GM04504 (cell line): ENCODE results near the gene DOK1.
"Not testable (repeated sequence)": the region's sequence is repeated elsewhere in the genome, so short reads cannot be mapped to it uniquely, and the experiment has no call there.

Experiments used
- DNase-seq: peaks from one replicate; pipeline ENCODE4 v3.0.0-alpha.2; 2012; ENCODE audit warnings: low read depth

The DOK1 gene

DNA sequence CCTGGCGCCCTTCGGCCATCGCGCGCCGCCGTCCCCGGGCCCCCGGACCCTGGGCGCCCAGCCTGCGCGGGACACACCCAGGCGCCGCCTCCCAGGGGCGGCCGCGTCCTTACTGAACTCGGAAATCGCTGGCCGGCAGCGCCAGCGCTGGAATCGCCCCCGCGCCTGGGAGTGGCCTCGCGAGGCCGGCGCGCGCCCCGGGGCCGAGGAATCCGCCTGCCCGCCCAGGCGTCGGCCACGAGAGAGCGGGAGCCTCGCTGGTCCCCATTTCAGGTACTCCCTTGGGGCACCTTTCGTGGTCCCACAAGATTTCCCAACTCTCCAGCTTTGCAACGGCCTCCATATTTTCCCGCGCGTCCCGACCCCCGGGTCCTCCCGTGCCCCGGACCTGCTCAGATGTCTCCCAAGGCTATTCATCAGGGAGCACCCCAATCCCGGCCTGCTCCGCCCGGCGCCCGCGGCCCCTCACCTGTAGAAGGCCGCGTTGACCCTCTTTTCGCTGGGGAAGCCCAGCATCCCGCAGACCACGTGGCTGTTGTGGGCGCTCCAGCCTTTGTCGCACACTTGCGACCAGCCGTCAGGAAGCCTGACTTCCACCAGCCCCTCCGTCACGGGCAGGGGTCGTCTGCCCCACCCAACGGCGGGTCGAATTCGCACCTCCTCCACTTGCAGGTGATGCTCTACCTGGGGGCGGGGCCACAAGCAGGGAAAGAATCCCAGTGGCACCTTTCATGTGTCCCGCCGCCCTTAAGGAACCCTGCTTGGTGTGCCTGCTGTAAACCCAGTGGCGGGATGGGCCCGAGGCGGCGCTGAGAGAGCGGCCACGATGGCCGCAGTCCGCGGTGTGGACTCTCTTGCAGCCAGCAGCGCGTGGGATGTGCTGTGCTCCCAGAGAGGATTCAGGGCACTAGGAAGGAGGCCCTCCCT lies 5.4 kb upstream of the DOK1 start:
- DNase-seq, result no peak

DNA sequence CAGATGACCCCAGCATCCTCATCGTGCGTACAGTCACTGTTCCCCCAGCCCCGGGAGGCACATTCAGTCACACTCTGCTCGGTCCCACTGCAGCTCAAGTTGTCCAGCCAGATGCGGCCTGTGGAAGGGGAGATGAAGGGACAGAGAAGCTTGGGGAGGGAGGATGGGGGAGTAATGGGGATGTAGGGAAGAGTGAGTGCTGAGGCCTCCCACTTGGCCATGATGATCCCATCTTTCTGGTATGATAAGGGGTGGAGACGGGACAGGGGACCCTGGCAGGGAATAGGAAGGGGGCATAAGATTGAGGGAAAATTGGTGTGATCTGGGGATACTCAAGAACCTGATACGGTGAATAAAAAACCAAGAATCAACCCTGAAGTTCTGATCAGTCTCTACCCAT lies 4.3 kb upstream of the DOK1 start:
- DNase-seq, result no peak

DNA sequence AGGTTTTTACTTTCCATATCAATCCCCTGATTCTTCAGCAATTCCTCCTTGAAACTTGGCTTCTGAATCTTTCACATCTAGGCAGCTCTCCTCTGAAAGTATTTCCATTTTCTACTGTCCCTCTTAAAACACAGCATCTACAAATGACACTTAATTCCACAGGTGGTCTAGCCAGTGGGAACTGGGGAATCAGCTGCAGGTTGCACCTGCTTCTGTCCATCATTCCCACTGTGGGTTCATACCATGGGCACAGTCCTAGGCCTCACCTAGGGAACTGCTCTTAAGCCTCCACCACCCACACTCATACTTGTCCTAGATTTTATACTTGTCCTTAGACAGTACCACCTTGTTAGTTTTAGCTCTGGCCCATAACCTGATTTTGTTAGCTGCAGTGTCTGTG lies 3.0 kb upstream of the DOK1 start:
- DNase-seq, result no peak

DNA sequence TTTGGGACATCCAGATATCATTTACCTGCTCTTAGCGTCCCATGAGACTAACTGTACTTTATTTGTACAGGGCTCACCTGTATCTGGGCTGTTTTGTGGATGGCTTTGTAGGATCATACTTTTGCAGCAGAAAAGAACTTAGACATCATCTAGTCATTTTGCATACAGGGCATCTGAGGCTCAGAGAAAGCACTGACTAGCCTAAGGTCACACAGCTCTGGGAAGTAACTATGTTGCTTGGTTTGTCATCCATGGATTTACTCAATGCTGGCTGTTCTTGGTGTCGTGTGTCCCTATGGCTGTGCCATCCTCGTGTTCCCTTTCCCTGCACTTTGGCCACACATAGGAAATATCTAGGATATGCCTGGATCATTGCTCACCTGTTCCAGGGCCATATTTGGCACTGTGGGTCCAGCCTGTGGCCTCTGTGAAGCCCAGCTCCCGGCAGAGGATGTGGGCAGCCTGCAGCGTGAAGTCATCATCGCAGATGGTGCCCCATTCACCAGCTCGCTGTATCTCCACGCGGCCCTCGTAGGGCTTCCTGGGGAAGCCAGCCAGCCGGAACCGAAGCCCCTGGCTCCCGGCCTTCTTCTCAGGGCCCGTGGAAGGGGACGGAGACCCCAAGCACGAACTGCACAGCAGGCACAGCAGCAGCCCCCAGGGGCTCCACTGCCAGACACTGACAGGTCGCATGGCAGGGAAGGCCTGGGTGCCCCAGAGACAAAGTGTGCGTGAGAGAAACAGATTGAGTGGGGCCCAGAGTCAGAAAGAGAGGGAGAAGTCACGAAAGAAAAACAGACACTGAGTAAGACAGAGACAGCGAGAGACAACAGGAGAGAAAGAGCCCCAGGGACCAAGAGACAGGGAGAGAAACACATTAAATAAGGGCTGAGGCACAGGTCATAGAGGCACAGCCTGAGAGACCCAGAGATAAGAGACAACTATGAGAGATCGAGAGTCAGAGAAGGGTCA lies 2.3 kb upstream of the DOK1 start:
- DNase-seq, result no peak

DNA sequence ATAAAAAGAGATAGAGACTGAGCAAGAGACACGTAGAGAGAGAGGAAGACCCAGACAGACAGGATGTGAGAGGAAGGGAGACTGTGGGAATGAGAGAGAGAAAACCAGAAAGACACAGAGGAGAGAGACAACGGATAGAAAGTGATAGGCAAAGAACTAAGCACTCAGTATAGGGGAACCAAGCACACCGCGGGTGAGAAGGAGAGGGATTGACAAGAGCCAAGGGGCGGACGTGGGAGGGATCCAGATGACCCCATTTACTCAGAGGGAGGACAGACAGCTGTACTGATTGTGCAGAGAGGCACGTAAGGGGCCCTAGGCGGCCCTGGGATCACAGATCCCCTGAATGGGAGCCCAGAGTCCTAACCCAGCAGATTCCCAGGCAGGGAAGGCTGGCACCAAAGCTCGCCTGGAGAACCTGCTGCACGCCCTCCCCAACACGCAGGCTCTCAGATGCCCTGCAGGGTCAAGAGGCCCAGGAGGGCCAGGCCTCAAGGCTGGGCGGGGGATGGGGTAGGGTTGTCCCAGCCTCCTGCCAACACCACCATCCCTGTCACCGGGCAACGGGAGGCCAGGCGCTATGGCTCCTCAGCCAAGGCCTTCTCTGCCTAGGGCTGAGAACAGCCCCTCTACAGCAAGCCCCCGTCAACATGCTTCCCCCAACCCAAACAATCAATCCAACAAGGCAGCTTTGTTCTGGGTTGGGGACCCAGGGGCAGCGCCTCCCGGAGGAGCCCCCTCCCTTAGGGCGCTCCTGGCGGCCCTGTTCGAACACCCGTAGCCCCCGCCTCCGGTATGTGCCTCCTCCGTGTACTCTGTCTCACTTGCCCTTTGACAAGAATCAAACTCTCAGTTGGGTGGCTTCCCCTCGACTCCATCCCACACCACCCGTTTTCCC lies 1.4 kb upstream of the DOK1 start:
- DNase-seq, result no peak

DNA sequence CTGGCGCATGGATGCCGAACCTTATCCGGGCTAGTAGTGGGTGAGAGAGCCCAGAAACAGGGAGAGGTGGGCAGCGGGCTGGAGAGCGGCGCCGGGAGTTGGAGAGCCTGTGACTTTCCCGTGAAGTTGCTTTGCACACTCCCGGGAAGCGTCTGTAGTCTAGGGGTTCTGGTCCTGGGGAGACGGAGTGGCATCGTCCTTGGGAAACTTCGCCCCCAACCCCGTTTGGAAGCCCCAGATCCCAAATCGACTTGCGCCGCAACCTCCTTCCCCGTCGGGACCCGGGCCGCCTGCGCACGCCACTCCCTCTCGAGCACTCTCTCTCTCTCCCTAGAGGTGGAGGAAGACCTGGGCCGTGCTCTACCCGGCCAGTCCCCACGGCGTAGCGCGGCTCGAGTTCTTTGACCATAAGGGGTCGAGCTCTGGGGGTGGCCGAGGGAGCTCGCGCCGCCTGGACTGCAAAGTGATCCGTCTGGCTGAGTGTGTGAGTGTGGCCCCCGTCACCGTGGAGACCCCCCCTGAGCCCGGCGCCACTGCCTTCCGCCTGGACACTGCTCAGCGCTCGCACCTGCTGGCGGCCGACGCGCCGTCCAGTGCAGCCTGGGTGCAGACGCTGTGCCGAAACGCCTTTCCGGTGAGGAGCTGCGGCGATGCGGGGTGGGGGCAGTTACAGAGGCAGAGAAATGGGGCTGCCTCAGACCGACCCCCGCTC lies 456 bp downstream of the DOK1 start:
- DNase-seq, result no peak

DNA sequence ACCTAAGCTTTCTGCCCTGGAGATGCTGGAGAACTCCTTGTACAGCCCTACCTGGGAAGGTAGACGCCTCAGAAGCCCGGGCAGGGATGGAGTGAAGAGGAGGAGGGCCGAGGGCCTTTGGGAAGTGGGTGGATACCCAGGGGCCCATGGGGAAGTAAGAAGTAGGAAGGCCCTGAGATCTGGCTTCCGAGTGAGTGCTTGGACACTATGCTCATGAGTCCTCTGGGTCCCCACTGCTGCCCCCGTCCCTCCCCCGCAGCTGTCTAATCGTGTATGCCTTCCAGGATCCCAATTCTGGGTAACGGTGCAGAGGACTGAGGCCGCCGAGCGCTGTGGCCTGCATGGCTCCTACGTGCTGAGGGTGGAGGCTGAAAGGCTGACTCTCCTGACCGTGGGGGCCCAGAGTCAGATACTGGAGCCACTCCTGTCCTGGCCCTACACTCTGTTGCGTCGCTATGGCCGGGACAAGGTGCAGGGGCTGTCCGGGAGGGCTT lies 1.1 kb downstream of the DOK1 start:
- DNase-seq, result no peak

DNA sequence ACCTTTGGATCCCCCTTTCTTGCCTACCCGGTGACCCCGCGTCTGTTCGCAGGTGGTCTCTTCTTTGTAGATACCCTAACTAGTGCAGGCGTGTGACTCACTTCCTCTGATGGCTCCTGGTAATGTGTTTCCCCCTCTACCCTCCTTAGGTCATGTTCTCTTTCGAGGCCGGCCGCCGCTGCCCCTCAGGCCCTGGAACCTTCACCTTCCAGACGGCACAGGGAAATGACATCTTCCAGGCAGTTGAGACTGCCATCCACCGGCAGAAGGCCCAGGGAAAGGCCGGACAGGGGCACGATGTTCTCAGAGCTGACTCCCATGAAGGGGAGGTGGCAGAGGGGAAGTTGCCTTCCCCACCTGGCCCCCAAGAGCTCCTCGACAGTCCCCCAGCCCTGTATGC lies 1.6 kb downstream of the DOK1 start:
- no peak for DNase-seq

DNA sequence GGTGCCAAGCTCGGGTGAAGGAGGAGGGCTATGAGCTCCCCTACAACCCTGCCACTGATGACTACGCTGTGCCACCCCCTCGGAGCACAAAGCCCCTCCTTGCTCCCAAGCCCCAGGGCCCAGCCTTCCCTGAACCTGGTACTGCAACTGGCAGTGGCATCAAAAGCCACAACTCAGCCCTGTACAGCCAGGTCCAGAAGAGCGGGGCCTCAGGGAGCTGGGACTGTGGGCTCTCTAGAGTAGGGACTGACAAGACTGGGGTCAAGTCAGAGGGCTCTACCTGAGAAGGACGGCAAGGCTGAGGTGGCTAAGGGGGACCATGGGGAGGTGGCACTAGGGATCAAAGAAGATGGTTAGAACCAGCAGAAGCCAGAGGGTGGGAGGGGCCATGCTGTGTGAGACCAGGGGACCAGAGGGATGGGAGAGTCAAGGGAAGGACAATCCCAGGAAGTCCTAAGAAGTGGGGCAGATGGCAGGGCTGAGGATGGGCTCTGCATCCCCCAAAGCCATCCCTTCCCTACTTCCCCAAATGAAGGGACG lies 2.4 kb downstream of the DOK1 start:
- DNase-seq, result no peak

DNA sequence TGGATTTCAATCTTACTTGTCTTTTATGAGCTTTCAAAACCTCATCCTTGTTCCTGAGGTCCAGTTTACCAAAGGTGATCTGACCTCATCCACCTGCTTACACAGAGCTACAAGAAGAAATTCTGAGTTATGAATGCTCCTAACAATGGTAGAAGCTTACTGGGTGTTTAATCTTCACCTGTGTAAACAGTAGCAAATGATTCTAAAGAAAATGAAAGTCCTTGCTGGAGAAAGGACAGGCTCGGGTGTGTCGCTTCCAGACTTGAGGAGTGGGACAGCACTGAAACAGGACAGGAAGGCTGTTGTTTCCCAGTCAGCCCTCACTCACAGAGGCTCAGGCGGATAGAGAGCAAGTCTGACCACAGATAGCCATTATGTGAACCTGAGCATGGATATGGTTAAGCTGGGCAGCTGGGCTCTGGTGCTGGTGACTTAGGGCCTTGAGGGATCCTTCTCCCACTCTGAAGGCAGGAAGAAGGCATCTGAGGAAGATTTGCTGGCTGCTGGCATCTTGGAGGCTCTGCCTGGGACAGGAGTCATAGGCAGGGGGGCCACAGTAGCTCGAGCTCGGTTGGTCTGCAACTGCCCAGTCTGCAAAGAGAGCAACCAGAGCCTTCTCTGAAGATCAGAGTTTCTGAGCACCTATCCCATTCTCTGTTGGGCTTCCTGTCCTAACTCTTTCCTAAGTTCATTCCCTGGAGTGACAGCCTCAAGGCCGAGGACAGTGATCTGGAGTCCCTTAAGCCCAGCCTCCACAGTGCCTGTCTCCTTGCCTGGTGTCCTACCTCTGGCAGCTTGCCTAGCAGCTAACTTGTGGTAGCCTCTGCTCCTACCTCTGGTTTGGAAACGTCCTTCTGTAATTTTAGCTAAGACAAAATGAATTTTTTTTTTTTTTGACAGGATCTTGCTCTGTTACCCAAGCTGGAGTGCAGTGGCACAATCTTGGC lies 4.0 kb downstream of the DOK1 start:
- no peak for DNase-seq

DNA sequence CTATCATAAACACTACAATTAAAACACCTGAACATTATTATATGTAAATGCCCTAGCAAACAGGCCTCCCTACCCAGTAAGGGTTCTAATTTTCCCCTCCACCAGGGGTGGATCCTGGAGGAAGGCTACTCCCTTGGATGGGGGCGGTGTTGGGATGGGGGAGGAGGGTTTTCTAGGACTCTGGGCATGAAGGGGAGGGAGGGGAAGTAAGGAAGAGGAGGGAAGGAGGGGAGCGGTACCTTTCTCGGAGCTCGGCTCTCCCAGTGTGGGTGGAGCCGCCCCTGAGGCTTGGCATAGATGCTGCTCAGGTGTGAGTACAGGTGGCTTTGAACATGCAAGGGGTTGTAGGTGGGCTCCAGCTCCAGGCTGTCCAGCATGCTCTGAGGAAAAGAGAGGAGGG lies 5.4 kb downstream of the DOK1 start:
- DNase-seq, result no peak

DNA sequence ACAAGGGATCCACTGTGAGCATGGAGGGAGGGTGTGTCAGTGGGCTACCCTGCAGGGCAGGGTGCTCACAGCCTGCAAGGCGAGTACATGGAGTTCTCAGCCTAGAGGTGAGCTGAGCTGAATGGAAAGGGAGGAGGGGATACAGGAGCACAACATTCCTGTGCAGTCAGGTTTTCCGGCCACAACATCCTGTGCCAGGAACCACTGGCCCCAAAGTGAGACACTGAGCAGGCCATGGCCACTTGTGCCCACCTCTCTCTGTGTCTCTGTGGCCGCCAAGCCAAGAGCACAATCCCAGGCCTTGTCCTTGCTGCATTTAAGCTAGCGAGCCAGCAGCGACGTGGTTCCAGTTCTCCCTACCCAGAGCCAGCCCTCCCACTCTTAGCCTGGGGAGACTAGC lies 6.1 kb downstream of the DOK1 start:
- DNase-seq, result no peak

DNA sequence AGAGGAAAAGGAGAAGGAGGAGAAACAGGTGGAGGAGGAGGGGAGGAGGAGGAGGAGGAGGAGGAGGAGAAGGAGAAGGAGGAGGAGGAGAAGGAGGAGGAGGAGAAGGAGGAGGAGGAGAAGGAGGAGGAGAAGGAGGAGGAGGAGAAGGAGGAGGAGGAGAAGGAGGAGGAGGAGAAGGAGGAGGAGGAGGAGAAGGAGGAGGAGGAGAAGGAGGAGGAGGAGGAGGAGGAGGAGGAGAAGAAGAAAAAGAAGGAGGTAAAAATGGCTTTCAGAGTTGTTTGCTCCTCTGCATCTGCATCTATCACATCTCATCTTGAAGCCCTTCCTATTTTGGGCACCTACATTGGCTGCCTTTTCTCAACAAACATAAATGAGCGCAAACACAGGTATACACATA lies 6.5 kb downstream of the DOK1 start:
- DNase-seq, result not testable (repeated sequence)

DNA sequence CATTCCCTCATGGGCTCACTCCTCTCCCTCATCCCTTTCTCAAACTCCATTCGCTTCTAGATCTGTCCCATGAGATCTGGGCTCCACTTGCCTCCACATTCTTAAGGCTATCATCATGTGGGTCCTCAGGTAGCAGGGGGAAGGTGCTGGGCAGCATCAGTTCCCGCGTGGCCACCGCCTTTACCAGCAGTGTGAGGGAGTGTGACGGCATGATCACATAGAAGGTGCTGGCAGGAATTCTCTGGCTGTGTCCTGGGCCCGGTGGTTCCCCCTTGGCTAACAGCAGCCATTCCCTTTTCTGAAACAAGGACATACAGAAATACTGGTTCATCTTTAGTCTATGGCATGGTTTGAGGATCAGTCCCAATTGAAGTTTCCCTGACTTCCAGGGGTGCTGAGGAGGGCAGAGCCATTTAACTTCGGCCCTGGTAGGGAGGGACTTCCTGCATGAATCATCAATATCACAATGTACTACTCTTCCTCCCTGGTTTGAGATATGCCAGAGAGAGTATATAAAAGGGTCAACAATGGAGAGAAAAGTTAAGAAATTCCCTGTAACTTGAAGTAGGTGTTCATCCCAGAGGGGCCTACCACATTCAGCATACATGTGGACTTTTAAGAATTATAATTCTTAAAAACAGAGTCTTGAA lies 7.7 kb downstream of the DOK1 start:
- no peak for DNase-seq

DNA sequence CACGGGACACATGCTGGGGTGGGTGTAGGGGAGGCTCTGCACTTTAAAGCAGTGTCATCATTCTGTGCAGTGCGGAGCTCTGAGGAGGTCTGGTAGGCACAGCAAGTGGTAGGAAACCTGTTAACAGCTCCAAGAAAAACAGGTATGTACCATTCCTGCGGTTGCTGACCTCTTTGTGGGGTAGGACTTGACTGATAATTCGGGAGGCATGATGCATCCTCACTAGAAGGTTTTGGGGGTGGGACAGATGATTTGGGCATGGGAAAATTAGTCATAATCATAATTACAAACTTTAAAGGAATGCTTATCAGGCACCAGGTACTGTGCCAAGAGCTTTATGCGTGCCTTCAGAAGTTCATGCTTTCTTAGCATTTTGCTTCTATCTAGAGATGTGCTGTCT lies 9.7 kb downstream of the DOK1 start:
- DNase-seq, result no peak

DNA sequence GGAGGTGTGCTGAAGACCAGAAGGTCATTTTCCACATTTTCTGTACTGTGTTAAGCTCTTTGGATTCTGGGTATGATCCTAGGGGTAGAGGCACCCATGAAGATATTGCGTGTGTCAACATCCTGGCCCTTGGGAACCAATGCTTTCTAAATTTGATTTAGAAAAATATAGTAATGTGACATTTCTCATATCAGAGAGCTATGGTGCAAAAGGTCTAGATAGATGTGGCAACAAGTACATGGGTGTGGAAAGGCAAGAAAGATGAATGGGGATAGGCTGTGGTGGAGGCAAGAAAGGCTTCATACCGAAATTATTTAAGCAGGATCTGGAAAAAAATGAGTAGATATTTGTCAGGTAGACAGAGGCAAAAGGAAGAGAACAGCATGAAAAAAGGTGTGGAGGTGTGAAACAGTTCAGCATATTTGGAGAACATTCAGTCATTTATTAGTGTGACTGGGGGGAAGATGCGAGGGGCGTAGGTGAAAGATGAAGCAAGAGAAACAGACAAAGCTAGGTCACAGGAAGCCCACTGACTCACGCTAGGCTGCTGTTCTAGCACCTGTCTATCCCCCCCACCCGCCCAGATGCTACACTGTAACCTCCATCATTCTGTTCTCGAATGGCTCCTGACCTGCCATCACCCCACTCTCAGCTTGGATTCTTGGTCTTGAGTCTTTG lies 11.7 kb downstream of the DOK1 start:
- no peak for DNase-seq

DNA sequence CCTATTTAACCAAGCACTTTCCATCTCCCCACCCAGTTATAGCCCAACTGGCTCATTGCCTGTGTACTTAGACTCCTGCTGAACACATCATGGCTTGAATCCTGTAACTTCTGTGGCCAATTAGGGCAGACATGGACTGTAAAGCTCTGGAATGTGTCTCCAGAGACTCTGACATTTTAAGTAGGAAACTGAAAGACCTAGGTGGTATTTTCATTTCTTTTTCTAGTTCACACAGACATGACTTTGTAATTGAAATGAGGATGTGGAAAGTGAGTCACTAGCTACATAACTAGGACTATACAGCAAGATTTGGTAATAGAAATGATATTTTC lies 12.2 kb downstream of the DOK1 start:
- peak; percentile 94 for DNase-seq

DNA sequence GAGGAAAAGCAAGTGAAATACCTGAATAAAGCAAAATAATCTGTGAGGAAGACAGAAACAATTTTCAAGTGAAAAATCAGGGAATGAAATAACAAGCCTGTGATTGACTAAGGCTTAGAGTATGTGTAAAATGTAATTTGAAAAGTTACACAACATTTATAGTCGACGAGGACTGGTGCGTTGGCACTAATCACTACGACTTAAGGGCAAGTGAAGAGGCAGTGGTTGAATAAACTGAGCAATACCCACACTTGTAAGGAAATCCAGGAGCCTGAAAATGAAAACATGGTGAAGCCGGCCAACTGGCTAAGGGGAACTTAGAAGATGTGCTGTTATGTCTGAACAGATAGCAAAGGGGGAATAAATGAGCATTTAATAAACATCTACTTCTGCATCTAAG lies 13.4 kb downstream of the DOK1 start:
- DNase-seq, result peak; percentile 70

DNA sequence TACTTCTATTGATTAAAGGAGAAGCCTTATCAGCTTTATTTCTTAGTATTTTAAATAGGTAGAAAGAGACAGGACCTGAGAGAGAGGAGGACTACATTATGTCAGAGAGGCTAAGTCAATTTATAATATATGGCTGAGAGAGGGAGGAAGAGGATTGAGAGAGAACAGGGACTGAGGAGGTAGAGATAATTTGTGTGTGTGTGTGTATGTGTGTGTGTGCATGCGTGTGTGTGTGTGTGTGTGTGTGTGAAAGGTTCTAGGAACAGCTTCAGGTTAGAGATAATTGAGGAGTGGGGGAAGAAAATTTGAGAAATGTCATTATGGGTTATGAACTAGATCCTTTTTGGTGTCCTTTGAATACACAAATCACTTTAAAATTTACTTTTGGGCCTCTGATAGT lies 15.2 kb downstream of the DOK1 start:
- no peak for DNase-seq
